Skeletal muscle satellite cell (primary cell): ENCODE data around the gene TENT5A.

Experiments used
- H3K27me3 ChIP-seq: 2 replicates; pipeline ENCODE4 v1.7.0; 2013; ENCODE audit warnings: low read length; ENCODE audit not compliant: control insufficient read depth, insufficient read depth
- H3K36me3 ChIP-seq: 2 replicates; pipeline ENCODE4 v1.7.0; 2013; ENCODE audit warnings: mild to moderate bottlenecking, control low read depth, low read length; ENCODE audit not compliant: insufficient read depth
- H3K4me1 ChIP-seq: 2 replicates; pipeline ENCODE4 v1.7.0; 2013; ENCODE audit warnings: low read length; ENCODE audit not compliant: control insufficient read depth, insufficient read depth
- H3K4me2 ChIP-seq: 2 replicates; pipeline ENCODE4 v1.7.0; 2013; ENCODE audit warnings: mild to moderate bottlenecking, low read length
- H3K4me3 ChIP-seq: 2 replicates; pipeline ENCODE4 v1.7.0; 2013; ENCODE audit warnings: low read length
- H3K9ac ChIP-seq: 2 replicates; pipeline ENCODE4 v1.7.0; 2013; ENCODE audit warnings: mild to moderate bottlenecking, low read depth, low read length, moderate library complexity
- H3K9me3 ChIP-seq: replicated peaks from 2 replicates; pipeline ENCODE4 v1.7.0; 2013; ENCODE audit warnings: mild to moderate bottlenecking, control low read depth, low read length

Gene TENT5A

GRCh38 chr6:81770381-81770780, 17.9 kb upstream of the TENT5A start:
- Histone ChIP-seq H3K4me2 (no peak overlapping the region), H3K27me3 (no peaks in the 10 kb centered on the region), H3K4me3 (no peak overlapping the region), H3K4me1 (peaks cover 44% of the 10 kb centered on the region), H3K9ac (no peak overlapping the region), H3K36me3 (no peaks in the 10 kb centered on the region), H3K9me3 (no peaks in the 10 kb centered on the region)

GRCh38 chr6:81769824-81770223, 17.3 kb upstream of the TENT5A start:
- Histone ChIP-seq H3K4me1 (peaks cover 44% of the 10 kb centered on the region), H3K9me3 (no peaks in the 10 kb centered on the region), H3K4me3 (no peak overlapping the region), H3K36me3 (no peaks in the 10 kb centered on the region), H3K27me3 (no peaks in the 10 kb centered on the region), H3K4me2 (no peak overlapping the region), H3K9ac (peak overlapping the region; percentile 33)

GRCh38 chr6:81768150-81768942, 15.9 kb upstream of the TENT5A start:
- Histone ChIP-seq H3K4me3 (no peak overlapping the region), H3K27me3 (no peaks in the 10 kb centered on the region), H3K36me3 (no peaks in the 10 kb centered on the region), H3K4me1 (peaks cover 44% of the 10 kb centered on the region), H3K9me3 (no peaks in the 10 kb centered on the region), H3K4me2 (no peak overlapping the region), H3K9ac (peak overlapping the region; percentile 39)

- Histone ChIP-seq H3K4me3 (no peak overlapping the region), H3K36me3 (no peaks in the 10 kb centered on the region), H3K4me2 (peak overlapping the region; percentile 55), H3K9me3 (no peaks in the 10 kb centered on the region), H3K9ac (peak overlapping the region; percentile 39), H3K4me1 (peaks cover 48% of the 10 kb centered on the region), H3K27me3 (no peaks in the 10 kb centered on the region)
Measured at GRCh38 chr6:81767163-81767891, 14.8 kb upstream of the TENT5A start.

- Histone ChIP-seq H3K27me3 (no peaks in the 10 kb centered on the region), H3K4me2 (peak overlapping the region; percentile 55), H3K4me3 (no peak overlapping the region), H3K4me1 (peaks cover 55% of the 10 kb centered on the region), H3K9ac (peak overlapping the region; percentile 9), H3K9me3 (no peaks in the 10 kb centered on the region), H3K36me3 (no peaks in the 10 kb centered on the region)
Measured at GRCh38 chr6:81766482-81767069, 14.1 kb upstream of the TENT5A start.

GRCh38 chr6:81764531-81764930, 12.1 kb upstream of the TENT5A start:
- Histone ChIP-seq H3K4me2 (no peak overlapping the region), H3K27me3 (no peaks in the 10 kb centered on the region), H3K36me3 (no peaks in the 10 kb centered on the region), H3K9me3 (no peaks in the 10 kb centered on the region), H3K9ac (no peak overlapping the region), H3K4me1 (peaks cover 57% of the 10 kb centered on the region), H3K4me3 (no peak overlapping the region)

- Histone ChIP-seq H3K4me3 (no peak overlapping the region), H3K4me2 (no peak overlapping the region), H3K4me1 (peaks cover 53% of the 10 kb centered on the region), H3K9ac (no peak overlapping the region), H3K9me3 (no peaks in the 10 kb centered on the region), H3K36me3 (no peaks in the 10 kb centered on the region), H3K27me3 (no peaks in the 10 kb centered on the region)
Measured at GRCh38 chr6:81763968-81764367, 11.5 kb upstream of the TENT5A start.

GRCh38 chr6:81763051-81763450, 10.6 kb upstream of the TENT5A start:
- Histone ChIP-seq H3K9ac (no peak overlapping the region), H3K9me3 (no peaks in the 10 kb centered on the region), H3K4me2 (no peak overlapping the region), H3K36me3 (no peaks in the 10 kb centered on the region), H3K4me3 (no peak overlapping the region), H3K27me3 (no peaks in the 10 kb centered on the region), H3K4me1 (peaks cover 44% of the 10 kb centered on the region)

GRCh38 chr6:81762606-81763005, 10.1 kb upstream of the TENT5A start:
- H3K4me2 ChIP-seq: no peak overlapping the region
- H3K27me3 ChIP-seq: no peaks in the 10 kb centered on the region

GRCh38 chr6:81762132-81762531, 9.7 kb upstream of the TENT5A start:
- Histone ChIP-seq H3K27me3 (no peaks in the 10 kb centered on the region), H3K36me3 (no peaks in the 10 kb centered on the region), H3K9me3 (no peaks in the 10 kb centered on the region), H3K4me3 (no peak overlapping the region), H3K4me2 (no peak overlapping the region), H3K4me1 (peaks cover 34% of the 10 kb centered on the region), H3K9ac (no peak overlapping the region)

More at GRCh38 chr6:81762606-81763005, 10.1 kb upstream of the TENT5A start:
- H3K9ac ChIP-seq: no peak overlapping the region
- no peaks in the 10 kb centered on the region for H3K9me3 ChIP-seq
- H3K4me3 ChIP-seq: no peak overlapping the region
- no peaks in the 10 kb centered on the region for H3K36me3 ChIP-seq
- peaks cover 39% of the 10 kb centered on the region for H3K4me1 ChIP-seq

- no peak overlapping the region for H3K9ac ChIP-seq
- no peaks in the 10 kb centered on the region for H3K27me3 ChIP-seq
- H3K36me3 ChIP-seq: no peaks in the 10 kb centered on the region
- H3K4me3 ChIP-seq: no peak overlapping the region
- H3K4me2 ChIP-seq: no peak overlapping the region
- peaks cover 25% of the 10 kb centered on the region for H3K4me1 ChIP-seq
- no peaks in the 10 kb centered on the region for H3K9me3 ChIP-seq
Measured at GRCh38 chr6:81761197-81761596, 8.7 kb upstream of the TENT5A start.
